Measurements from ENCODE around the gene SETDB1. TPM values are rescaled to one million over a fixed set of nuclear protein-coding genes. Genes with fewer than 3 reads are reported as not detected.

Gene SETDB1
- total RNA-seq, 1 experiment from 2014 or later: 51.1 TPM

DNA sequence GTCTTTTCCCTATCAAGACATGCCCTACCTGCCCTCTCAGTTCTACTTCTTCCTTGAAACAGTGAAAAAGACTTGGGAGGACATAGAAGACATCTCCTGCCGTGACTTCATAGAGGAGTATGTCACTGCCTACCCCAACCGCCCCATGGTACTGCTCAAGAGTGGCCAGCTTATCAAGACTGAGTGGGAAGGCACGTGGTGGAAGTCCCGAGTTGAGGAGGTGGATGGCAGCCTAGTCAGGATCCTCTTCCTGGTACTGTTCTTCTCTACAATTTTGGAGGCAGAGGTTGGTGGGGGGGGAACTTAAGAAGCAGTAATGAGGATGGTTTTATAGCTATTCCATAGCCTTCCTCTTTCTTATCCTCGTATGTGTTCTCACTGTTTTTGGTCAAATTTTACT, 18.7 kb downstream of the SETDB1 start:
- Histone ChIP-seq H2AFZ (no peak overlapping the region), H3K9me2 (ENCODE audit: insufficient read depth) (no peaks in the 10 kb centered on the region), H3K79me2 (ENCODE audit: low read depth) (no peaks in the 10 kb centered on the region), H3K36me3 (ENCODE audit: low read depth) (peaks cover 70% of the 10 kb centered on the region), H3K27ac (no peak overlapping the region), H4K20me1 (ENCODE audit: insufficient read depth) (no peaks in the 10 kb centered on the region), H3K4me2 (no peak overlapping the region), H3K4me1 (replicated peaks; ENCODE audit: insufficient read depth) (no peaks in the 10 kb centered on the region), H3K4me3 (no peak overlapping the region), H3K27me3 (ENCODE audit: insufficient read depth, low read depth) (no peaks in the 10 kb centered on the region), H3K9me3 (ENCODE audit: insufficient read depth, low read depth) (no peaks in the 10 kb centered on the region), H3F3A (ENCODE audit: insufficient read depth, low read depth) (peaks cover 8% of the 10 kb centered on the region; the same call in 1 of the 2 replicates)
- no TSS peak for BruUV-seq (replicated peaks)
- no peak for DNase-seq
- POLR2A ChIA-PET (ENCODE audit: unreplicated experiment): no interaction called here
- intact Hi-C loops (cut with micrococcal nuclease; ENCODE audit: unreplicated experiment): no loop called here
- CTCF ChIA-PET: no interaction called here
- TF ChIP-seq, protein P1, sequence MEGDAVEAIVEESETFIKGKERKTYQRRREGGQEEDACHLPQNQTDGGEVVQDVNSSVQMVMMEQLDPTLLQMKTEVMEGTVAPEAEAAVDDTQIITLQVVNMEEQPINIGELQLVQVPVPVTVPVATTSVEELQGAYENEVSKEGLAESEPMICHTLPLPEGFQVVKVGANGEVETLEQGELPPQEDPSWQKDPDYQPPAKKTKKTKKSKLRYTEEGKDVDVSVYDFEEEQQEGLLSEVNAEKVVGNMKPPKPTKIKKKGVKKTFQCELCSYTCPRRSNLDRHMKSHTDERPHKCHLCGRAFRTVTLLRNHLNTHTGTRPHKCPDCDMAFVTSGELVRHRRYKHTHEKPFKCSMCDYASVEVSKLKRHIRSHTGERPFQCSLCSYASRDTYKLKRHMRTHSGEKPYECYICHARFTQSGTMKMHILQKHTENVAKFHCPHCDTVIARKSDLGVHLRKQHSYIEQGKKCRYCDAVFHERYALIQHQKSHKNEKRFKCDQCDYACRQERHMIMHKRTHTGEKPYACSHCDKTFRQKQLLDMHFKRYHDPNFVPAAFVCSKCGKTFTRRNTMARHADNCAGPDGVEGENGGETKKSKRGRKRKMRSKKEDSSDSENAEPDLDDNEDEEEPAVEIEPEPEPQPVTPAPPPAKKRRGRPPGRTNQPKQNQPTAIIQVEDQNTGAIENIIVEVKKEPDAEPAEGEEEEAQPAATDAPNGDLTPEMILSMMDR (conservative IDR thresholded peaks at IDR 0.05): no peak
- TF ChIP-seq EZH2 (IDR thresholded peaks at IDR 0.05; ENCODE audit: low read depth): no peak

GRCh38 chr1:150954708-150955107, 28.5 kb downstream of the SETDB1 start:
- H3K27me3 ChIP-seq (ENCODE audit: insufficient read depth, low read depth): no peaks in the 10 kb centered on the region
- no peaks in the 10 kb centered on the region for H3K9me2 ChIP-seq (ENCODE audit: insufficient read depth)
- BruUV-seq (replicated peaks): no TSS peak
- H3K4me3 ChIP-seq: no peak overlapping the region
- POLR2A ChIA-PET (ENCODE audit: unreplicated experiment): no interaction called here
- no peak overlapping the region for H3K4me2 ChIP-seq
- no peak overlapping the region for H3K27ac ChIP-seq
- H3K4me1 ChIP-seq (replicated peaks; ENCODE audit: insufficient read depth): no peaks in the 10 kb centered on the region
- H3F3A ChIP-seq (ENCODE audit: insufficient read depth, low read depth): peaks cover 17% of the 10 kb centered on the region
- H3K9me3 ChIP-seq (ENCODE audit: insufficient read depth, low read depth): no peaks in the 10 kb centered on the region
- H3K36me3 ChIP-seq (ENCODE audit: low read depth): peaks cover 34% of the 10 kb centered on the region
- no peak for TF ChIP-seq EZH2 (IDR thresholded peaks at IDR 0.05; ENCODE audit: low read depth)
- TF ChIP-seq, protein P1 (conservative IDR thresholded peaks at IDR 0.05): no peak
- H2AFZ ChIP-seq: no peak overlapping the region
- H3K79me2 ChIP-seq (ENCODE audit: low read depth): no peaks in the 10 kb centered on the region
- intact Hi-C loops (cut with micrococcal nuclease; ENCODE audit: unreplicated experiment): no loop called here
- DNase-seq: no peak
- H4K20me1 ChIP-seq (ENCODE audit: insufficient read depth): no peaks in the 10 kb centered on the region; the same call in 1 of the 2 replicates
- CTCF ChIA-PET: no interaction called here

GRCh38 chr1:150955280-150955679, 29.1 kb downstream of the SETDB1 start:
- BruUV-seq (replicated peaks): no TSS peak
- Histone ChIP-seq H4K20me1 (ENCODE audit: insufficient read depth) (no peaks in the 10 kb centered on the region; the same call in 1 of the 2 replicates), H3K79me2 (ENCODE audit: low read depth) (no peaks in the 10 kb centered on the region), H2AFZ (no peak overlapping the region), H3K4me1 (replicated peaks; ENCODE audit: insufficient read depth) (no peaks in the 10 kb centered on the region), H3K27me3 (ENCODE audit: insufficient read depth, low read depth) (no peaks in the 10 kb centered on the region), H3F3A (ENCODE audit: insufficient read depth, low read depth) (peaks cover 17% of the 10 kb centered on the region), H3K9me2 (ENCODE audit: insufficient read depth) (no peaks in the 10 kb centered on the region), H3K36me3 (ENCODE audit: low read depth) (peaks cover 34% of the 10 kb centered on the region), H3K4me2 (no peak overlapping the region), H3K4me3 (no peak overlapping the region), H3K27ac (no peak overlapping the region), H3K9me3 (ENCODE audit: insufficient read depth, low read depth) (no peaks in the 10 kb centered on the region)
- POLR2A ChIA-PET (ENCODE audit: unreplicated experiment): no interaction called here
- DNase-seq: no peak
- CTCF ChIA-PET: interaction anchor here (0.7 kb wide), 1 partner anchor 442 kb away, joined by 7 read pairs; no protein-coding TSS in a partner anchor
- no peak for TF ChIP-seq EZH2 (IDR thresholded peaks at IDR 0.05; ENCODE audit: low read depth)
- intact Hi-C loops (cut with micrococcal nuclease; ENCODE audit: unreplicated experiment): no loop called here

GRCh38 chr1:150957666-150958065, 31.5 kb downstream of the SETDB1 start:
- H3K36me3 ChIP-seq (ENCODE audit: low read depth): peaks cover 30% of the 10 kb centered on the region
- POLR2A ChIA-PET (ENCODE audit: unreplicated experiment): interaction anchor here (0.6 kb wide), 3 partner anchors 11 to 208 kb away, joined by 11 to 21 read pairs (median 16); no protein-coding TSS in a partner anchor
- H3K27ac ChIP-seq: no peak overlapping the region

More at GRCh38 chr1:150957666-150958065, 31.5 kb downstream of the SETDB1 start:
- CTCF ChIA-PET: interaction anchor here (0.6 to 0.7 kb wide), 3 partner anchors 26 to 737 kb away, joined by 7 to 15 read pairs (median 12); no protein-coding TSS in a partner anchor
- no peak overlapping the region for H2AFZ ChIP-seq
- H3K27me3 ChIP-seq (ENCODE audit: insufficient read depth, low read depth): no peaks in the 10 kb centered on the region
- no peaks in the 10 kb centered on the region for H3K79me2 ChIP-seq (ENCODE audit: low read depth)
- peaks cover 28% of the 10 kb centered on the region for H3F3A ChIP-seq (ENCODE audit: insufficient read depth, low read depth)
- no peaks in the 10 kb centered on the region for H3K9me3 ChIP-seq (ENCODE audit: insufficient read depth, low read depth)
- no peaks in the 10 kb centered on the region for H3K4me1 ChIP-seq (replicated peaks; ENCODE audit: insufficient read depth)
- no TSS peak for BruUV-seq (replicated peaks)
- H3K4me3 ChIP-seq: no peak overlapping the region
- TF ChIP-seq, protein P1 (conservative IDR thresholded peaks at IDR 0.05): no peak
- no peak for TF ChIP-seq EZH2 (IDR thresholded peaks at IDR 0.05; ENCODE audit: low read depth)
- DNase-seq: no peak
- H3K9me2 ChIP-seq (ENCODE audit: insufficient read depth): no peaks in the 10 kb centered on the region
- H3K4me2 ChIP-seq: no peak overlapping the region
- intact Hi-C loops (cut with micrococcal nuclease; ENCODE audit: unreplicated experiment): no loop called here
- no peaks in the 10 kb centered on the region; the same call in 1 of the 2 replicates for H4K20me1 ChIP-seq (ENCODE audit: insufficient read depth)
